ENCODE data around the gene GALM.

GRCh38 chr2:38775921-38776225 is 110.0 kb downstream of the GALM start:
- TF ChIP-seq, protein P1, sequence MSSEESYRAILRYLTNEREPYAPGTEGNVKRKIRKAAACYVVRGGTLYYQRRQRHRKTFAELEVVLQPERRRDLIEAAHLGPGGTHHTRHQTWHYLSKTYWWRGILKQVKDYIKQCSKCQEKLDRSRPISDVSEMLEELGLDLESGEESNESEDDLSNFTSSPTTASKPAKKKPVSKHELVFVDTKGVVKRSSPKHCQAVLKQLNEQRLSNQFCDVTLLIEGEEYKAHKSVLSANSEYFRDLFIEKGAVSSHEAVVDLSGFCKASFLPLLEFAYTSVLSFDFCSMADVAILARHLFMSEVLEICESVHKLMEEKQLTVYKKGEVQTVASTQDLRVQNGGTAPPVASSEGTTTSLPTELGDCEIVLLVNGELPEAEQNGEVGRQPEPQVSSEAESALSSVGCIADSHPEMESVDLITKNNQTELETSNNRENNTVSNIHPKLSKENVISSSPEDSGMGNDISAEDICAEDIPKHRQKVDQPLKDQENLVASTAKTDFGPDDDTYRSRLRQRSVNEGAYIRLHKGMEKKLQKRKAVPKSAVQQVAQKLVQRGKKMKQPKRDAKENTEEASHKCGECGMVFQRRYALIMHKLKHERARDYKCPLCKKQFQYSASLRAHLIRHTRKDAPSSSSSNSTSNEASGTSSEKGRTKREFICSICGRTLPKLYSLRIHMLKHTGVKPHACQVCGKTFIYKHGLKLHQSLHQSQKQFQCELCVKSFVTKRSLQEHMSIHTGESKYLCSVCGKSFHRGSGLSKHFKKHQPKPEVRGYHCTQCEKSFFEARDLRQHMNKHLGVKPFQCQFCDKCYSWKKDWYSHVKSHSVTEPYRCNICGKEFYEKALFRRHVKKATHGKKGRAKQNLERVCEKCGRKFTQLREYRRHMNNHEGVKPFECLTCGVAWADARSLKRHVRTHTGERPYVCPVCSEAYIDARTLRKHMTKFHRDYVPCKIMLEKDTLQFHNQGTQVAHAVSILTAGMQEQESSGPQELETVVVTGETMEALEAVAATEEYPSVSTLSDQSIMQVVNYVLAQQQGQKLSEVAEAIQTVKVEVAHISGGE (tag by site-specific recombination; conservative IDR thresholded peaks at IDR 0.05; ENCODE audit: low read depth) = no peak
- TF ChIP-seq ZNF292 (tag by site-specific recombination; IDR thresholded peaks at IDR 0.05; ENCODE audit: borderline replicate concordance, low read depth) (no peak), ZBTB26 (tag by site-specific recombination; optimal IDR thresholded peaks at IDR 0.05) (no peak), CTCF (tag by site-specific recombination; IDR thresholded peaks at IDR 0.05) (no peak), ZBTB20 (tag by site-specific recombination; IDR thresholded peaks at IDR 0.05) (no peak), KLF16 (tag by site-specific recombination; IDR thresholded peaks at IDR 0.05) (no peak), ZNF776 (tag by site-specific recombination; IDR thresholded peaks at IDR 0.05; ENCODE audit: borderline replicate concordance) (no peak), ZNF423 (tag by site-specific recombination; IDR thresholded peaks at IDR 0.05) (no peak), ZNF274 (IDR thresholded peaks at IDR 0.05; ENCODE audit: low read length) (no peak), ZNF274 (tag by site-specific recombination; IDR thresholded peaks at IDR 0.05; ENCODE audit: borderline replicate concordance) (no peak)
- TF ChIP-seq, protein P2, sequence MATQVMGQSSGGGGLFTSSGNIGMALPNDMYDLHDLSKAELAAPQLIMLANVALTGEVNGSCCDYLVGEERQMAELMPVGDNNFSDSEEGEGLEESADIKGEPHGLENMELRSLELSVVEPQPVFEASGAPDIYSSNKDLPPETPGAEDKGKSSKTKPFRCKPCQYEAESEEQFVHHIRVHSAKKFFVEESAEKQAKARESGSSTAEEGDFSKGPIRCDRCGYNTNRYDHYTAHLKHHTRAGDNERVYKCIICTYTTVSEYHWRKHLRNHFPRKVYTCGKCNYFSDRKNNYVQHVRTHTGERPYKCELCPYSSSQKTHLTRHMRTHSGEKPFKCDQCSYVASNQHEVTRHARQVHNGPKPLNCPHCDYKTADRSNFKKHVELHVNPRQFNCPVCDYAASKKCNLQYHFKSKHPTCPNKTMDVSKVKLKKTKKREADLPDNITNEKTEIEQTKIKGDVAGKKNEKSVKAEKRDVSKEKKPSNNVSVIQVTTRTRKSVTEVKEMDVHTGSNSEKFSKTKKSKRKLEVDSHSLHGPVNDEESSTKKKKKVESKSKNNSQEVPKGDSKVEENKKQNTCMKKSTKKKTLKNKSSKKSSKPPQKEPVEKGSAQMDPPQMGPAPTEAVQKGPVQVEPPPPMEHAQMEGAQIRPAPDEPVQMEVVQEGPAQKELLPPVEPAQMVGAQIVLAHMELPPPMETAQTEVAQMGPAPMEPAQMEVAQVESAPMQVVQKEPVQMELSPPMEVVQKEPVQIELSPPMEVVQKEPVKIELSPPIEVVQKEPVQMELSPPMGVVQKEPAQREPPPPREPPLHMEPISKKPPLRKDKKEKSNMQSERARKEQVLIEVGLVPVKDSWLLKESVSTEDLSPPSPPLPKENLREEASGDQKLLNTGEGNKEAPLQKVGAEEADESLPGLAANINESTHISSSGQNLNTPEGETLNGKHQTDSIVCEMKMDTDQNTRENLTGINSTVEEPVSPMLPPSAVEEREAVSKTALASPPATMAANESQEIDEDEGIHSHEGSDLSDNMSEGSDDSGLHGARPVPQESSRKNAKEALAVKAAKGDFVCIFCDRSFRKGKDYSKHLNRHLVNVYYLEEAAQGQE (tag by site-specific recombination; IDR thresholded peaks at IDR 0.05) = no peak
